ENCODE results near the gene EBLN1. TPM values are rescaled to one million over a fixed set of nuclear protein-coding genes. Genes with fewer than 3 reads are reported as not detected.

EBLN1 gene
- total and polyA plus RNA-seq, 2 of the 13 experiments (the other 11 are each of a cell fraction or from before 2014, with no cell fraction given), result not detected

DNA sequence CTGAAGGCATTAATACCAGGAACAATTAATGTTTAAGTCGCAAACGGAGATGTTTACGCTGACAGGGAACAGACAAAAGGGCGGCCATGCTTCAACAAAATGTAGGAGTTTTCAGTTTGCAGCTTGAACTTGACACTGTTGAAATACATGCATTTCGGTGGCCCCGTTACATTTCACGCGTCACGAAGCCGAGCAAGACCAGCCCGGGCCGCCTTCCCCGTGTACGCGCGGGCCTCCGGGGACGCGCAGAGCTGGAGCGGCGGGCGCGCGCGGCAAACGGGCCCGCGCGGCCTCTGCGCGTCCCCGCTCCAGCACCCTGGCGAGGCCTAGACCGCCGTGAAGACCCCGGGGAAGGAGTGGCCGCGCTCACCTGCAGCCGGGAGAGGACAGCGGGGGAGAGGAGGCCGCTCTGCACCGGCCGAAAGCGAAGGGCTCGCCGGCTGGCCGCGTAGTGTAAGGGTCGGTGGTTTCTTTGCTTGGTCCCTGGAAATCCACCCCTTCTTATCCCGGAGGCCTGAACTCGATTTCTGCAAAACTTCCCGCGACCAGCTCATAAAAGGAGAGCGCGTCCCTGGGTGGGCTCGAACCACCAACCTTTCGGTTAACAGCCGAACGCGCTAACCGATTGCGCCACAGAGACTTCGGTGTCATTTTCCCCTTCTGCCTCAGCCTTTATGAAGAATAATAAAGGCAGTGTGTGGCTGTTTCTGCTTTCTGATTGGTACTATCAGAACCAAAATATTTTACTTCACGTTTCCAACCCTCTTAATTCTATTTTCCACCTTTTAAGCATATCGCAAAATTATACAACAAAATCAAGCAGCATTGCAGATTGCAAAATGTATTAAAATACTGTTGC lies 11.4 kb upstream of the EBLN1 start (continued):
- TF ChIP-seq SIX4 (CRISPR knock-in tag; IDR thresholded peaks at IDR 0.05) (0 out of 2 replicates have a peak, but pooled peaks have one; percentile 33), CREM (IDR thresholded peaks at IDR 0.05) (peak; percentile 24; the same call in 1 of the 2 replicates), CREM (CRISPR knock-in tag; IDR thresholded peaks at IDR 0.05) (no peak), NCOA1 (CRISPR knock-in tag; IDR thresholded peaks at IDR 0.05) (no peak), KDM5A (IDR thresholded peaks at IDR 0.05; ENCODE audit: borderline replicate concordance, low read length) (peak; percentile 76; the same call in 1 of the 2 replicates), NAIF1 (CRISPR knock-in tag; IDR thresholded peaks at IDR 0.05; ENCODE audit: borderline replicate concordance) (no peak), SRSF4 (IDR thresholded peaks at IDR 0.05; ENCODE audit: low read depth, low read length, poor library complexity, severe bottlenecking) (no peak), AKAP8 (CRISPR knock-in tag; IDR thresholded peaks at IDR 0.05) (no peak), ZNF747 (CRISPR knock-in tag; IDR thresholded peaks at IDR 0.05; ENCODE audit: borderline replicate concordance) (no peak), CEBPB (IDR thresholded peaks at IDR 0.05; ENCODE audit: borderline replicate concordance, low read depth, low read length) (peak; percentile 86), RAD51 (IDR thresholded peaks at IDR 0.05; ENCODE audit: borderline replicate concordance) (no peak), ZNF331 (CRISPR knock-in tag; IDR thresholded peaks at IDR 0.05) (peak; percentile 90), ZBTB1 (CRISPR knock-in tag; IDR thresholded peaks at IDR 0.05; ENCODE audit: borderline replicate concordance) (no peak), ZNF556 (CRISPR knock-in tag; IDR thresholded peaks at IDR 0.05; ENCODE audit: borderline replicate concordance) (peak; percentile 47; the same call in 1 of the 2 replicates), ZNF260 (CRISPR knock-in tag; IDR thresholded peaks at IDR 0.05; ENCODE audit: borderline replicate concordance, low read depth) (no peak), KMT2B (CRISPR knock-in tag; IDR thresholded peaks at IDR 0.05) (peak; percentile 67), ZSCAN20 (CRISPR knock-in tag; IDR thresholded peaks at IDR 0.05; ENCODE audit: borderline replicate concordance) (0 out of 2 replicates have a peak, but pooled peaks have one; percentile 53), NFKBIZ (CRISPR knock-in tag; IDR thresholded peaks at IDR 0.05) (no peak)
- TF ChIP-seq, protein P1, sequence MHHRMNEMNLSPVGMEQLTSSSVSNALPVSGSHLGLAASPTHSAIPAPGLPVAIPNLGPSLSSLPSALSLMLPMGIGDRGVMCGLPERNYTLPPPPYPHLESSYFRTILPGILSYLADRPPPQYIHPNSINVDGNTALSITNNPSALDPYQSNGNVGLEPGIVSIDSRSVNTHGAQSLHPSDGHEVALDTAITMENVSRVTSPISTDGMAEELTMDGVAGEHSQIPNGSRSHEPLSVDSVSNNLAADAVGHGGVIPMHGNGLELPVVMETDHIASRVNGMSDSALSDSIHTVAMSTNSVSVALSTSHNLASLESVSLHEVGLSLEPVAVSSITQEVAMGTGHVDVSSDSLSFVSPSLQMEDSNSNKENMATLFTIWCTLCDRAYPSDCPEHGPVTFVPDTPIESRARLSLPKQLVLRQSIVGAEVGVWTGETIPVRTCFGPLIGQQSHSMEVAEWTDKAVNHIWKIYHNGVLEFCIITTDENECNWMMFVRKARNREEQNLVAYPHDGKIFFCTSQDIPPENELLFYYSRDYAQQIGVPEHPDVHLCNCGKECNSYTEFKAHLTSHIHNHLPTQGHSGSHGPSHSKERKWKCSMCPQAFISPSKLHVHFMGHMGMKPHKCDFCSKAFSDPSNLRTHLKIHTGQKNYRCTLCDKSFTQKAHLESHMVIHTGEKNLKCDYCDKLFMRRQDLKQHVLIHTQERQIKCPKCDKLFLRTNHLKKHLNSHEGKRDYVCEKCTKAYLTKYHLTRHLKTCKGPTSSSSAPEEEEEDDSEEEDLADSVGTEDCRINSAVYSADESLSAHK (CRISPR knock-in tag; IDR thresholded peaks at IDR 0.05; ENCODE audit: borderline replicate concordance), result no peak
- TF ChIP-seq, protein P2, sequence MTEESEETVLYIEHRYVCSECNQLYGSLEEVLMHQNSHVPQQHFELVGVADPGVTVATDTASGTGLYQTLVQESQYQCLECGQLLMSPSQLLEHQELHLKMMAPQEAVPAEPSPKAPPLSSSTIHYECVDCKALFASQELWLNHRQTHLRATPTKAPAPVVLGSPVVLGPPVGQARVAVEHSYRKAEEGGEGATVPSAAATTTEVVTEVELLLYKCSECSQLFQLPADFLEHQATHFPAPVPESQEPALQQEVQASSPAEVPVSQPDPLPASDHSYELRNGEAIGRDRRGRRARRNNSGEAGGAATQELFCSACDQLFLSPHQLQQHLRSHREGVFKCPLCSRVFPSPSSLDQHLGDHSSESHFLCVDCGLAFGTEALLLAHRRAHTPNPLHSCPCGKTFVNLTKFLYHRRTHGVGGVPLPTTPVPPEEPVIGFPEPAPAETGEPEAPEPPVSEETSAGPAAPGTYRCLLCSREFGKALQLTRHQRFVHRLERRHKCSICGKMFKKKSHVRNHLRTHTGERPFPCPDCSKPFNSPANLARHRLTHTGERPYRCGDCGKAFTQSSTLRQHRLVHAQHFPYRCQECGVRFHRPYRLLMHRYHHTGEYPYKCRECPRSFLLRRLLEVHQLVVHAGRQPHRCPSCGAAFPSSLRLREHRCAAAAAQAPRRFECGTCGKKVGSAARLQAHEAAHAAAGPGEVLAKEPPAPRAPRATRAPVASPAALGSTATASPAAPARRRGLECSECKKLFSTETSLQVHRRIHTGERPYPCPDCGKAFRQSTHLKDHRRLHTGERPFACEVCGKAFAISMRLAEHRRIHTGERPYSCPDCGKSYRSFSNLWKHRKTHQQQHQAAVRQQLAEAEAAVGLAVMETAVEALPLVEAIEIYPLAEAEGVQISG (CRISPR knock-in tag; IDR thresholded peaks at IDR 0.05), result peak; percentile 64; the same call in 1 of the 2 replicates
- TF ChIP-seq, protein P3, sequence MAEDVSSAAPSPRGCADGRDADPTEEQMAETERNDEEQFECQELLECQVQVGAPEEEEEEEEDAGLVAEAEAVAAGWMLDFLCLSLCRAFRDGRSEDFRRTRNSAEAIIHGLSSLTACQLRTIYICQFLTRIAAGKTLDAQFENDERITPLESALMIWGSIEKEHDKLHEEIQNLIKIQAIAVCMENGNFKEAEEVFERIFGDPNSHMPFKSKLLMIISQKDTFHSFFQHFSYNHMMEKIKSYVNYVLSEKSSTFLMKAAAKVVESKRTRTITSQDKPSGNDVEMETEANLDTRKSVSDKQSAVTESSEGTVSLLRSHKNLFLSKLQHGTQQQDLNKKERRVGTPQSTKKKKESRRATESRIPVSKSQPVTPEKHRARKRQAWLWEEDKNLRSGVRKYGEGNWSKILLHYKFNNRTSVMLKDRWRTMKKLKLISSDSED (CRISPR knock-in tag; IDR thresholded peaks at IDR 0.05), result no peak
- TF ChIP-seq, protein P4, sequence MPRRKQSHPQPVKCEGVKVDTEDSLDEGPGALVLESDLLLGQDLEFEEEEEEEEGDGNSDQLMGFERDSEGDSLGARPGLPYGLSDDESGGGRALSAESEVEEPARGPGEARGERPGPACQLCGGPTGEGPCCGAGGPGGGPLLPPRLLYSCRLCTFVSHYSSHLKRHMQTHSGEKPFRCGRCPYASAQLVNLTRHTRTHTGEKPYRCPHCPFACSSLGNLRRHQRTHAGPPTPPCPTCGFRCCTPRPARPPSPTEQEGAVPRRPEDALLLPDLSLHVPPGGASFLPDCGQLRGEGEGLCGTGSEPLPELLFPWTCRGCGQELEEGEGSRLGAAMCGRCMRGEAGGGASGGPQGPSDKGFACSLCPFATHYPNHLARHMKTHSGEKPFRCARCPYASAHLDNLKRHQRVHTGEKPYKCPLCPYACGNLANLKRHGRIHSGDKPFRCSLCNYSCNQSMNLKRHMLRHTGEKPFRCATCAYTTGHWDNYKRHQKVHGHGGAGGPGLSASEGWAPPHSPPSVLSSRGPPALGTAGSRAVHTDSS (CRISPR knock-in tag; conservative IDR thresholded peaks at IDR 0.05), result no peak
